ENCODE results near the gene SLC2A13. TPM values are rescaled to one million over a fixed set of nuclear protein-coding genes. Genes with fewer than 3 reads are reported as not detected.
A peak's percentile ranks its signal among the peaks of the same experiment; 100 is the strongest.

Gene SLC2A13
- total RNA-seq, 6 experiments from 2014 or later = 5.2 to 11.7 (median 8.7) TPM

GRCh38 chr12:39773266-39773665 lies 332.6 kb downstream of the SLC2A13 start:
- Histone ChIP-seq H3K27ac (no peak overlapping the region), H3K36me3 (no peaks in the 10 kb centered on the region), H3K9me3 (no peaks in the 10 kb centered on the region), H3K27me3 (no peaks in the 10 kb centered on the region), H3K4me1 (no peaks in the 10 kb centered on the region), H3K4me3 (no peak overlapping the region)
- intact Hi-C loops (cut with DNase I) = no loop called here
- TF ChIP-seq POLR2A (IDR thresholded peaks at IDR 0.05) = no peak
- no peak for TF ChIP-seq CTCF (IDR thresholded peaks at IDR 0.05)
- ATAC-seq (no peak), DNase-seq (no peak)
- WGBS (ENCODE audit: insufficient coverage, low coverage, low lambda C conversion rate, missing lambda C conversion rate) = 100% methylated on average over 2 of the region's 2 CpGs

- H3K9me3 ChIP-seq = no peaks in the 10 kb centered on the region
- TF ChIP-seq CTCF (IDR thresholded peaks at IDR 0.05) (no peak), POLR2A (IDR thresholded peaks at IDR 0.05) (no peak)
- intact Hi-C loops (cut with DNase I) = no loop called here
- H3K27me3 ChIP-seq = no peaks in the 10 kb centered on the region
- no peaks in the 10 kb centered on the region for H3K36me3 ChIP-seq
- 39% methylated on average over 3 of the region's 3 CpGs for WGBS (ENCODE audit: insufficient coverage, low coverage, low lambda C conversion rate, missing lambda C conversion rate)
- no peak overlapping the region for H3K4me3 ChIP-seq
- no peak for DNase-seq
- no peaks in the 10 kb centered on the region for H3K4me1 ChIP-seq
- H3K27ac ChIP-seq = no peak overlapping the region
- ATAC-seq = no peak
Observed at GRCh38 chr12:39772821-39773259, 333.0 kb downstream of the SLC2A13 start.

- ATAC-seq (no peak), DNase-seq (no peak)
- no peaks in the 10 kb centered on the region for H3K9me3 ChIP-seq
- H3K27ac ChIP-seq = no peak overlapping the region
- TF ChIP-seq CTCF (IDR thresholded peaks at IDR 0.05) (no peak), POLR2A (IDR thresholded peaks at IDR 0.05) (no peak)
- H3K27me3 ChIP-seq = no peaks in the 10 kb centered on the region
- H3K36me3 ChIP-seq = no peaks in the 10 kb centered on the region
- no peaks in the 10 kb centered on the region for H3K4me1 ChIP-seq
- no peak overlapping the region for H3K4me3 ChIP-seq
- intact Hi-C loops (cut with DNase I) = no loop called here
- no CpG with 5 or more reads among the region's 1 CpG for WGBS (ENCODE audit: insufficient coverage, low coverage, low lambda C conversion rate, missing lambda C conversion rate)
Observed at GRCh38 chr12:39771456-39771855, 334.4 kb downstream of the SLC2A13 start.

GRCh38 chr12:39764944-39765560 lies 340.8 kb downstream of the SLC2A13 start:
- H3K9me3 ChIP-seq = no peaks in the 10 kb centered on the region
- intact Hi-C loops (cut with DNase I) = loop anchor here in 1 of 2 donors (10.0 kb wide), 1 partner anchor 340 kb away; the partner anchor contains the start of gene SLC2A13
- H3K4me3 ChIP-seq = no peak overlapping the region
- H3K36me3 ChIP-seq = no peaks in the 10 kb centered on the region
- 38% methylated on average over 3 of the region's 3 CpGs for WGBS (ENCODE audit: insufficient coverage, low coverage, low lambda C conversion rate, missing lambda C conversion rate)
- DNase-seq (no peak), ATAC-seq (peak; percentile 82 to 87 (median 86))
- TF ChIP-seq POLR2A (IDR thresholded peaks at IDR 0.05) = no peak
- peak; percentile 79 to 89 (median 84) for TF ChIP-seq CTCF (IDR thresholded peaks at IDR 0.05)
- H3K27ac ChIP-seq = no peak overlapping the region
- H3K27me3 ChIP-seq = no peaks in the 10 kb centered on the region
- H3K4me1 ChIP-seq = no peaks in the 10 kb centered on the region
